HG03095 (cell line): Measurements from ENCODE around the gene TMEM80.
"Not testable (repeated sequence)": the region's sequence is repeated elsewhere in the genome, so short reads cannot be mapped to it uniquely, and the experiment has no call there.

Source experiments
- ATAC-seq: cut with Tn5 transposase; IDR thresholded peaks from one replicate; pipeline ENCODE4 v1.9.1; 2021; ENCODE audit warnings: moderate library complexity; ENCODE audit not compliant: unreplicated experiment

Gene TMEM80

GRCh38 chr11:720642-721246 lies 25.1 kb downstream of the TMEM80 start:
- ATAC-seq: no peak

- no peak for ATAC-seq
Observed at GRCh38 chr11:721247-721740, 25.7 kb downstream of the TMEM80 start.

GRCh38 chr11:721741-722345 lies 26.2 kb downstream of the TMEM80 start:
- no peak for ATAC-seq

GRCh38 chr11:722346-722811 lies 26.8 kb downstream of the TMEM80 start:
- ATAC-seq: no peak

- no peak for ATAC-seq
Observed at GRCh38 chr11:723120-723883, 27.7 kb downstream of the TMEM80 start.

- no peak for ATAC-seq
Observed at GRCh38 chr11:724049-724777, 28.6 kb downstream of the TMEM80 start.

- ATAC-seq: no peak
Observed at GRCh38 chr11:724778-725386, 29.3 kb downstream of the TMEM80 start.

GRCh38 chr11:725624-726202 lies 30.1 kb downstream of the TMEM80 start:
- no peak for ATAC-seq

GRCh38 chr11:726278-727220 lies 30.9 kb downstream of the TMEM80 start:
- ATAC-seq: no peak

GRCh38 chr11:727281-727701 lies 31.7 kb downstream of the TMEM80 start:
- ATAC-seq: no peak

GRCh38 chr11:727859-728748 lies 32.5 kb downstream of the TMEM80 start:
- no peak for ATAC-seq

GRCh38 chr11:728901-729491 lies 33.4 kb downstream of the TMEM80 start:
- no peak for ATAC-seq

GRCh38 chr11:729492-730074 lies 34.0 kb downstream of the TMEM80 start:
- no peak for ATAC-seq

- ATAC-seq: no peak
Observed at GRCh38 chr11:733072-733471, 37.5 kb downstream of the TMEM80 start.

- not testable (repeated sequence) for ATAC-seq
Observed at GRCh38 chr11:734541-734940, 38.9 kb downstream of the TMEM80 start.

- ATAC-seq: no peak
Observed at GRCh38 chr11:737366-737765, 41.8 kb downstream of the TMEM80 start.

GRCh38 chr11:737899-738298 lies 42.3 kb downstream of the TMEM80 start:
- not testable (repeated sequence) for ATAC-seq

- ATAC-seq: no peak
Observed at GRCh38 chr11:742156-742546, 46.5 kb downstream of the TMEM80 start.
